SU-DHL-6 (cell line): Measurements from ENCODE around the gene CYTH1.
A peak's percentile ranks its signal among the peaks of the same experiment; 100 is the strongest.

Experiments
- H2AFZ ChIP-seq: fragments of 200-600 bp; sonication (generic); 2 replicates; pipeline ENCODE4 v1.6.1; 2014; ENCODE audit warnings: low read depth, mild to moderate bottlenecking, moderate library complexity, mixed read lengths, antibody characterized with exemption, low read length; ENCODE audit not compliant: severe bottlenecking
- H3F3A ChIP-seq: fragments of 200-600 bp; shearing (Covaris generic); 2 replicates; pipeline ENCODE4 v1.6.0; 2016; ENCODE audit warnings: antibody characterized with exemption, mild to moderate bottlenecking; ENCODE audit not compliant: insufficient read depth
- H3K27ac ChIP-seq: fragments of 200-600 bp; sonication (generic); 2 replicates; pipeline ENCODE4 v1.5.1; 2016; ENCODE audit warnings: low read depth, mild to moderate bottlenecking, low read length, moderate library complexity, mixed read lengths
- H3K27me3 ChIP-seq: fragments of 200-600 bp; sonication (generic), shearing (Covaris generic); 2 replicates; pipeline ENCODE4 v1.6.0; 2014; ENCODE audit warnings: mild to moderate bottlenecking, low read length
- H3K36me3 ChIP-seq: fragments of 200-600 bp; sonication (generic); 2 replicates; pipeline ENCODE4 v1.6.1; 2014; ENCODE audit warnings: mild to moderate bottlenecking, low read length, mixed read lengths
- H3K4me2 ChIP-seq: fragments of 300-600, 200-600 bp; shearing (Covaris generic), sonication (generic); 2 replicates; pipeline ENCODE4 v1.6.0; 2014; ENCODE audit warnings: low read length, low read depth, mild to moderate bottlenecking; ENCODE audit not compliant: poor library complexity, severe bottlenecking
- H3K4me3 ChIP-seq: fragments of 200-600 bp; sonication (generic); 2 replicates; pipeline ENCODE4 v1.5.1; 2014; ENCODE audit warnings: antibody characterized with exemption, low read length, mild to moderate bottlenecking, mixed read lengths; ENCODE audit not compliant: insufficient read depth, poor library complexity, severe bottlenecking
- H3K79me2 ChIP-seq: fragments of 200-600 bp; sonication (generic); 2 replicates; pipeline ENCODE4 v1.6.1; 2014; ENCODE audit warnings: mild to moderate bottlenecking, low read length, moderate library complexity; ENCODE audit not compliant: insufficient read depth
- H3K9ac ChIP-seq: fragments of 200-600 bp; sonication (generic); 2 replicates; pipeline ENCODE4 v1.7.0; 2014; ENCODE audit warnings: mild to moderate bottlenecking, low read length
- H3K9me2 ChIP-seq: fragments of 200-600 bp; sonication (generic); replicated peaks from 2 replicates; pipeline ENCODE4 v1.6.1; 2014; ENCODE audit warnings: low read length; ENCODE audit not compliant: insufficient read depth
- H3K9me3 ChIP-seq: fragments of 200-600 bp; sonication (generic); 2 replicates; pipeline ENCODE4 v1.6.1; 2014; ENCODE audit warnings: low read length, mixed read lengths; ENCODE audit not compliant: insufficient read depth
- H4K20me1 ChIP-seq: fragments of 200-600 bp; sonication (generic); 2 replicates; pipeline ENCODE4 v1.6.1; 2014; ENCODE audit warnings: low read depth, mild to moderate bottlenecking, antibody characterized with exemption, low read length, moderate library complexity, mixed read lengths
- CTCF ChIP-seq: fragments of 200-600 bp; sonication (generic); IDR thresholded peaks from one replicate; pipeline ENCODE4 v1.5.1; 2017; ENCODE audit warnings: antibody characterized with exemption, mild to moderate bottlenecking, low read length, moderate library complexity; ENCODE audit not compliant: insufficient read depth, poor library complexity, severe bottlenecking
- EZH2phosphoT487 ChIP-seq: fragments of 200-600 bp; sonication (generic), shearing (Covaris generic); conservative IDR thresholded peaks from 2 replicates; pipeline ENCODE4 v1.6.1; 2018; ENCODE audit warnings: mild to moderate bottlenecking, antibody characterized with exemption, low read length, moderate library complexity, mixed read lengths

CYTH1 gene

GRCh38 chr17:78628547-78629435 lies 153.3 kb downstream of the CYTH1 start:
- H3K9me3 ChIP-seq, result no peaks in the 10 kb centered on the region
- peak overlapping the region; percentile 98; the same call in 1 of the 2 replicates for H3K27ac ChIP-seq
- H3K36me3 ChIP-seq, result no peaks in the 10 kb centered on the region
- no peaks in the 10 kb centered on the region for H3K27me3 ChIP-seq
- H3K79me2 ChIP-seq, result no peaks in the 10 kb centered on the region
- H3K4me2 ChIP-seq, result no peak overlapping the region
- H3F3A ChIP-seq, result peaks cover 16% of the 10 kb centered on the region
- H3K4me3 ChIP-seq, result no peak overlapping the region
- no peak overlapping the region for H2AFZ ChIP-seq
- no peak for TF ChIP-seq EZH2phosphoT487
- no peak for TF ChIP-seq CTCF
- H4K20me1 ChIP-seq, result no peaks in the 10 kb centered on the region
- H3K9ac ChIP-seq, result no peak overlapping the region
- H3K9me2 ChIP-seq, result no peaks in the 10 kb centered on the region

DNA sequence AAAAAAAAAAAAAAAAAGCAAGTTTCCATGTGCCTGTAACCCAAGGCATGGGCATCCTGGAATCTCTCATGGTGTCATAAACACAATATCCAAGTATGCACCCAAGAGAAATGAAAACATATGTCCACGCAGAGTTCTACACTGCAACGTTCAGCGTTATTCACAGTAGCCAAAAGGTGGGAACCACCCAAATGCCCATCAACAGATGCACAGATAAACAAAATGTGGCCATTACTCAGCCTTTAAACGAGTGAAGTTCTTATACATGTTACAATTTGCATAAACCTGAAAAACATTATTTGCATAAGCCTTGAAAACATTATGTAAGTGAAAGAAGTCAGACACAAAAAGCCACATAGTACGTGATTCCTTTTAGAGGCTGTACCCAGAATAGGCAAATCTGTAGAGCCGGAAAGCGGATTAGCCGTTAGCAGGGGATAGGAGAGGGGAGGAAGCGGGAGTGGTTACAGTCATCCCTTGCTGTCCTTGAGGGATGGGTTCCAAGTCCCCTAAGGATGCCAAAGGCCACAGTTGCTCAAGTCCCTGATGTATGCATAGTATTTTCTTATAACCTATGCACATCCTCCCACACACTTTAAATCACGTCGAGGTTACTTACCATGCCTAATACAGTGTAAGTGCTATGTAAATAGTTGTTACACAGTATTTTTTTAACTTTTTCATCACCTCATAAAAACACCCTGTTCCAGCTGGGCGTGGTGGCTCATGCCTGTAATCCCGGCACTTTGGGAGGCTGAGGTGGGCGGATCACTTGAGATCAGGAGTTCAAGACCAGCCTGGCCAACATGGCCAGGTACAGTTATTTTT lies 157.5 kb downstream of the CYTH1 start:
- Histone ChIP-seq H3K27ac (no peak overlapping the region), H3F3A (no peaks in the 10 kb centered on the region), H3K9me3 (no peaks in the 10 kb centered on the region), H3K79me2 (no peaks in the 10 kb centered on the region), H4K20me1 (no peaks in the 10 kb centered on the region), H3K9me2 (no peaks in the 10 kb centered on the region), H3K4me2 (no peak overlapping the region), H3K9ac (no peak overlapping the region), H3K4me3 (no peak overlapping the region), H3K36me3 (no peaks in the 10 kb centered on the region), H2AFZ (no peak overlapping the region), H3K27me3 (no peaks in the 10 kb centered on the region)
- TF ChIP-seq EZH2phosphoT487 (no peak), CTCF (no peak)
